Activated CD4-positive, alpha-beta memory T cell treated with anti-CD3 and anti-CD28 coated beads, Interleukin-2, amount 10 ng/mL, durations not matched to agents 7 days and 5 days (primary cell): ENCODE data around the gene MYBPHL. TPM values are rescaled to one million over a fixed set of nuclear protein-coding genes. Genes with fewer than 3 reads are reported as not detected.
A peak's percentile ranks its signal among the peaks of the same experiment; 100 is the strongest.

Source experiments
- CTCF ChIA-PET: fragments of 350-600 bp; sonication (Branson Sonifier 250); formaldehyde crosslinking; loops from one replicate; lab custom pipeline; 2021; ENCODE audit warnings: antibody characterized with exemption, inconsistent platforms; lab: Charles Lee
- POLR2A ChIA-PET: fragments of 350-600 bp; sonication (Branson Sonifier 250); formaldehyde crosslinking; loops from one replicate; lab custom pipeline; 2021; ENCODE audit warnings: antibody characterized with exemption; lab: Charles Lee
- DNase-seq: peaks from one replicate; pipeline ENCODE4 v3.0.0-alpha.2; 2020
- H3K27ac Mint-ChIP-seq: one replicate; pipeline ENCODE4 v1.8.0; 2021; ENCODE audit warnings: mild to moderate bottlenecking, mixed read lengths
- H3K27me3 Mint-ChIP-seq: one replicate; pipeline ENCODE4 v1.8.0; 2021; ENCODE audit warnings: mixed read lengths
- H3K36me3 Mint-ChIP-seq: one replicate; pipeline ENCODE4 v1.8.0; 2021; ENCODE audit warnings: low read depth, mixed read lengths
- H3K4me1 Mint-ChIP-seq: one replicate; pipeline ENCODE4 v1.8.0; 2021; ENCODE audit warnings: mixed read lengths
- H3K4me3 Mint-ChIP-seq: one replicate; pipeline ENCODE4 v1.8.0; 2021; ENCODE audit warnings: mild to moderate bottlenecking, mixed read lengths
- H3K9me3 Mint-ChIP-seq: one replicate; pipeline ENCODE4 v1.8.0; 2021; ENCODE audit warnings: mixed read lengths
- total RNA-seq, 2 experiments: library from RNA; stranded (reverse); gene quantifications; one replicate each; pipeline ENCODE4 v1.2.3, GENCODE V29; 2021

MYBPHL gene
- total RNA-seq, 2 experiments from 2014 or later = not detected

DNA sequence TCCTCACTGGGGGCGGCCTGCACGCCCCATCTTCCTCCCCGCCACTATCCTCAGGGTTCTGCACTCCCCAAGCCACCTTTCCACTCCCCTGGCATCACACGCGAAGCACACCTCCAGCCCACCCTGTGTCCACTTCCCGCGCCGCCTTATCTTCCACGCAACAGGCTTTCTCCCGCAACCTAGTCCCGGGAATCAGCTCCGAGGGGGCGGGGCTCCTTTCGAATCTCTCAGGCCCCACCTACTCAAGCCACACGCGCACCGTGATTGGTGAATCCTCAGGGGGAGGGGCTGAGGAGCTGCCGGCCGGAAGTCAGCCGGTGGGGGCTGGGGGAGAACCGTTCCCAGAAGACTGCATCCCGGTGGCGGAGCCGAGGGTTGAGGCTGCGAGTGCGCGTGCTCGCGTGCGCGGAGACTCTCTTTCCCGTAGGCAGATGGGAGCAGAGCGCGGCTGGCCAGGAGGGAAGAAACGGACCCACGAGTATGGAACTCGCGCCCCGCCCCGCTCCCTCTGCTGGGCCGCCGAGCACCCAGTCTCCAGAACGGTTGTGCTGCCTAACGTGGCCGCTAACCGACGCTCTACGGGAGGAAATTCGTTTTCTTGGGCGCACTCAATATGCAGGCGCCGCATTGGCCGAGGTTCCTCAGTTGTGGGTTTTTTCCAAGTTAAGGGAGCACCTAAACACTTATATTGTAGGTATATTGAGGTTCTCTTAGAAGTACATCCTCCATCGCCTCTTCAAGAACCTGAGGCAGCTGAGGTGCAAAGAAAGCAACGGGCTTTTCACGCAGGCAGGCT is 23.7 kb downstream of the MYBPHL start, which contains the start of gene PSRC1:
Gene PSRC1 (minus strand): TSS at position 194 of the 796 bp plus-strand sequence.
- Mint-ChIP-seq H3K36me3 (peaks cover 24% of the 10 kb centered on the region), H3K27ac (peak within 1 kb of the TSS; percentile 85), H3K4me3 (peak within 1 kb of the TSS; percentile 99), H3K4me1 (peaks cover 33% of the 10 kb centered on the region), H3K9me3 (no peaks in the 10 kb centered on the region), H3K27me3 (peaks cover 3% of the 10 kb centered on the region)
- CTCF ChIA-PET = interaction anchor here (0.6 to 3.0 kb wide), 15 partner anchors 10 to 357 kb away, joined by 3 to 31 read pairs (median 4); partner anchors contain the start of gene SORT1
- peak; percentile 92 for DNase-seq
- POLR2A ChIA-PET = interaction anchor here (0.7 to 2.9 kb wide), 15 partner anchors 9 to 266 kb away, joined by 3 to 27 read pairs (median 5); partner anchors contain the start of genes GNAI3, PSMA5, SARS1 and SORT1

DNA sequence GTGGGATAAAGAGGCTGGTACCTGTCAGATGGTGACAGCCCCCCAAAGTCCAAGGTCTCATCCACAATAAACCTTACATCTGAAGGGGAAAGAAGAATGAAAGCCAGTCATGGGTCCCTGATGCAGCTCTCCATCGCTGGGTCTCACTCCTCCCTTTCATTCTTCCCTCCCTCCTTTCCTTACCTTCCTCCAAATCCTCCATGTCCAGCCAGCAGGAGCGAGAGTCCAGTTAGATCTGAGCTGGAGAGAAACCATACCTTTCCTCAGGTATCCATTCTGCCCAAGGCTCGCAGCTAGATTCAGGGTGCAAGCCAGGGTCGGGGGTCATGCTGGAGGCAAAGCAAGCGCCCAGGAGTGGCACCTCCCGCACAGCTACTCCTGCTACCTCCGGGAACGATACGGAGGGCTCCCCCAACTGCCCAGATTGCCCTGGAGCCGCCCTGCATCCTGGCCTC is 24.3 kb downstream of the MYBPHL start:
- H3K4me3 Mint-ChIP-seq = peak overlapping the region; percentile 99
- CTCF ChIA-PET = interaction anchor here (0.6 to 3.0 kb wide), 14 partner anchors 10 to 358 kb away, joined by 3 to 31 read pairs (median 4); partner anchors contain the start of gene SORT1
- peak overlapping the region; percentile 85 for H3K27ac Mint-ChIP-seq
- H3K4me1 Mint-ChIP-seq = peaks cover 33% of the 10 kb centered on the region
- peaks cover 27% of the 10 kb centered on the region for H3K36me3 Mint-ChIP-seq
- no peak for DNase-seq
- peaks cover 3% of the 10 kb centered on the region for H3K27me3 Mint-ChIP-seq
- H3K9me3 Mint-ChIP-seq = no peaks in the 10 kb centered on the region
- POLR2A ChIA-PET = interaction anchor here (1.0 to 2.9 kb wide), 13 partner anchors 10 to 267 kb away, joined by 3 to 27 read pairs (median 5); partner anchors contain the start of genes GNAI3, PSMA5, SARS1 and SORT1

DNA sequence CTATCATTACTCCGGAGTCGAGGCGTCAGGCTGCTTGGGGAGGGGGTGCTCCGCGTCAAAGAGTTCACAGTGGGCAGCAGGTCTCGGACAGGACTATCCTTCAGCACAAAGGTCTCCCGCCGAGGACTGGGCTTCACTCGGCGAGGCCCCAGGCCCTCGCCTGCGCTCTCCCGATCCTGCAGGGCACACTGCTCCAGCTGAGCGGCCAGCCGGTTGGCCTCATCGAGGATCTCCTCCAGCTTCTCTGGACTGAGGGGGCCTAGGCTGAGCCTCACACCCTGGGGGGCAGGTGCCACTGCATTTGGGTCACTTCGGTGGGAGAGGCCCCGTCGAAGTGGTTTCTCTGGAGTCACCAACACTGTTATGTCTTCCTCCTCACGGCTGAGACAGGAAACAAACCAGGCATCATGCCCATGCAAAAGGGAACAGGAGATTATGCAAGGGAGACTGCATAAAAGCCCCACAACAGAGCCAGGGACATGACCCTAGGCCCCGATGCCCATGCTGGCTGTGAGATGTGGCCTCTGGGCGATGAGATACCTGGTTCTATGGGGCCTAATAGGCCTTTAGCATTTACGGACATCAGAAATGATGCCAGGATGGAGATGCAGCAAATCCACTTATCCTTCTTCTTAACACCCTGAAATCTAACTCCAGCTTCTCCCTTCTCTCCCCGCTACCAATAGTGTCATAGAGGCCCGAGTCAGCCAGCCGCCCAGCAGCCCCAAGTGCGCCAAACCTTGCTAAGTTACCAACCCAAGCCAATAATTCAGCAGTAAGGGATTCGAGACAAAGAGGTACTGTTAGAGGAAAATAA is 24.9 kb downstream of the MYBPHL start:
- DNase-seq = no peak
- Mint-ChIP-seq H3K27ac (peak overlapping the region; percentile 85), H3K4me1 (peaks cover 40% of the 10 kb centered on the region), H3K27me3 (peaks cover 2% of the 10 kb centered on the region), H3K4me3 (peak overlapping the region; percentile 99), H3K9me3 (no peaks in the 10 kb centered on the region), H3K36me3 (peaks cover 27% of the 10 kb centered on the region)
- CTCF ChIA-PET = interaction anchor here (1.0 to 3.0 kb wide), 8 partner anchors 18 to 251 kb away, joined by 3 to 31 read pairs (median 4); partner anchors contain the start of gene SORT1
- POLR2A ChIA-PET = interaction anchor here (1.3 to 2.9 kb wide), 7 partner anchors 29 to 267 kb away, joined by 3 to 27 read pairs (median 14); partner anchors contain the start of genes GNAI3, PSMA5, SARS1 and SORT1

DNA sequence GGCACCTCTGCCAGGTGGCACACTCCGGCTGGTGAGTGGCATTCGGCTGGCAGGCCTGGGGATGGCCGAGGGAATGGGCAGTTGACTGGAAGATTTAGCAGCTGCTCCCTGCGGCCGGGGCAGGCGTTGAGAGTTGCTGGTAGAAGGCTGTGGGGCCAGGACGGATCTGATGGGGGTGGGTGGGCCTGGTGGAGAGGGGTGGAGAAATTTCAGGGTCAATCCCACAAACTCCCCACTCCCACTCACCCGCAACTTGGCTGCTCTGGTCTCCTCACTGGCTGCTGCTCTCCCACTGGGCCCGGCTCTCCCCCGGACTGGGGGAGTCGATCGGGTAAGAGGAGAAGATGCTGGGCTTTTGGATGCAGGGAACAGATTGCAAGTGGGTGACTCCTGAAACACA is 25.9 kb downstream of the MYBPHL start:
- Mint-ChIP-seq H3K4me3 (peak overlapping the region; percentile 22), H3K36me3 (peaks cover 27% of the 10 kb centered on the region), H3K27ac (no peak overlapping the region), H3K27me3 (no peaks in the 10 kb centered on the region), H3K4me1 (peaks cover 40% of the 10 kb centered on the region), H3K9me3 (no peaks in the 10 kb centered on the region)
- no peak for DNase-seq
- ChIA-PET CTCF (interaction anchor here (1.4 to 3.0 kb wide), 2 partner anchors 69 to 118 kb away, joined by 3 to 31 read pairs; partner anchors contain the start of gene SORT1), POLR2A (no interaction called here)

DNA sequence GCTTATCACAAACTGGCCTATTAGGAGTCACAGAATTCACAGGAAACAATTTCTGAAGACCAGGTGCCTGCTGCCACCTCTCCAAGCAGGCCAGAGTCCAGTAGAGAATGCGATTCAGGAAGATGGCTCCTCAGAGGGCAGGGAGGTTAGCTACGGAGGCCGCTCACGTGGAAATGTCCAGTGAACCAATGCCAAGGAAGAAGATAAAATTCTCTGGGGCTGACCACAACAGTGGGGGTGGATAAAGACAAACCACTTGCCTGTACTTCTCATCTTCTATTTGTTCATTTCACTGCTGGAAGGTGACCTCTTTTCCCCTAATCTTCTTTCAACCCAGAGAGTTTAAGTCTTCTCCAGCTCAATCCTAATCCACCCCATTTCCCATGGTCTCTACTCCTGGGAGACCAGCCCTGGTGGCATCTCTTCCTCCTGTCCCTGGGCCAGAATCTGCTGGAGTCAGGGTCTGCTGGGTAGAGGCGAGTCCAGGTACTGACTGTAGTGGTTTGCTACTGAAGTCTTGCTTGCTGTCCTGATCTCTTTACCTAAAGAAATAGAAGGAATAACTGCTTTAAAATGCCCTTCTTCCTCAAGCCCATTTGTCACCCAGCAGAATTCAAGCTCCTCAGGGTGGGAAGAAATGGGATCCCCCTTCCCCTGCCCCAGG is 27.1 kb downstream of the MYBPHL start:
- Mint-ChIP-seq H3K27me3 (no peaks in the 10 kb centered on the region), H3K9me3 (no peaks in the 10 kb centered on the region), H3K4me1 (peaks cover 43% of the 10 kb centered on the region), H3K36me3 (peaks cover 27% of the 10 kb centered on the region), H3K27ac (no peak overlapping the region), H3K4me3 (no peak overlapping the region)
- POLR2A ChIA-PET = interaction anchor here (1.4 kb wide), 1 partner anchor 117 kb away, joined by 3 read pairs; no protein-coding TSS in a partner anchor
- DNase-seq = no peak
- CTCF ChIA-PET = interaction anchor here (1.0 to 5.3 kb wide), 5 partner anchors 70 to 251 kb away, joined by 3 to 144 read pairs (median 3); partner anchors contain the start of gene SORT1

DNA sequence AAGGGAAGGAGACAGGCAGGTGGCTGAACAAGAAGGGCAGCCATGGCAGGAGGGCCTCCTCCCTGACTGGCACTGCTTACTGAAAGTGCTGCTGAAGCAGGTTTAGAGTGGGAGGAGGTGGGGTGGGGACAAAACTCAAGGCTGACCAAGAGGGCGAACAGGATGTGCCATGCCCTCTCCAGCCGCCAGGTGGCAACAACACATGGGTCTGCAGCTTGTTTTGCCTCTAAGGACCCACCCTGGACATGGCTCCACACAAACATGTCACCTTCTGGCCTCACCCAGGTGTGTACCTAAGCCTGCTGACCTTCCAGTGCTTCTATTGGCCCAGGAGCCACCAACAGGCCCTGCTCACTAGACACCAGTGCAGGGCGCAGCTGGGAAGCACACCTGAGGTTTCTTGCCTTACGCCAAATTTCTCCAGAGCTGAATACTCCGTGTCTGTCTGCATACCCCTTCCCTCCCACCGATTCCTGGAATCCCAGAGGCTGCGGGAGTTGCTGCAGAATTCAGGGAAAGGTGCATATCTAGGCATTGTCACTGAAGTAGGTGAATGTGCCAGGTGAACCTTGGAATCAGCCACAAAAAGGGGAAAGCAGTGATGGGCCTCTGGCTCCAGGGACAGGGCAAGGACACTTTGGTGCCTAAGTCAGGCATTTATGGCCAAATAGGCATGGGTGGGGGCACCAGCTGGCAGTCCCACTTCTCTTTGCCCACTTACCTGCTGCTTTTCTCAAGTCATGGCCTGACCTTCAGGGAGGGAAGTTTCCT is 29.2 kb downstream of the MYBPHL start:
- ChIA-PET CTCF (interaction anchor here (1.0 to 5.3 kb wide), 17 partner anchors 8 to 707 kb away, joined by 3 to 144 read pairs (median 5); partner anchors contain the start of genes AHCYL1, PSMA5, SARS1 and SORT1), POLR2A (interaction anchor here (1.3 to 1.9 kb wide), 5 partner anchors 64 to 255 kb away, joined by 3 to 15 read pairs (median 5); partner anchors contain the start of genes SARS1 and SORT1)
- no peak overlapping the region for H3K4me3 Mint-ChIP-seq
- no peaks in the 10 kb centered on the region for H3K9me3 Mint-ChIP-seq
- H3K27me3 Mint-ChIP-seq = no peaks in the 10 kb centered on the region
- H3K36me3 Mint-ChIP-seq = peaks cover 24% of the 10 kb centered on the region
- H3K27ac Mint-ChIP-seq = peak overlapping the region; percentile 24
- H3K4me1 Mint-ChIP-seq = peaks cover 37% of the 10 kb centered on the region
- DNase-seq = peak; percentile 77

DNA sequence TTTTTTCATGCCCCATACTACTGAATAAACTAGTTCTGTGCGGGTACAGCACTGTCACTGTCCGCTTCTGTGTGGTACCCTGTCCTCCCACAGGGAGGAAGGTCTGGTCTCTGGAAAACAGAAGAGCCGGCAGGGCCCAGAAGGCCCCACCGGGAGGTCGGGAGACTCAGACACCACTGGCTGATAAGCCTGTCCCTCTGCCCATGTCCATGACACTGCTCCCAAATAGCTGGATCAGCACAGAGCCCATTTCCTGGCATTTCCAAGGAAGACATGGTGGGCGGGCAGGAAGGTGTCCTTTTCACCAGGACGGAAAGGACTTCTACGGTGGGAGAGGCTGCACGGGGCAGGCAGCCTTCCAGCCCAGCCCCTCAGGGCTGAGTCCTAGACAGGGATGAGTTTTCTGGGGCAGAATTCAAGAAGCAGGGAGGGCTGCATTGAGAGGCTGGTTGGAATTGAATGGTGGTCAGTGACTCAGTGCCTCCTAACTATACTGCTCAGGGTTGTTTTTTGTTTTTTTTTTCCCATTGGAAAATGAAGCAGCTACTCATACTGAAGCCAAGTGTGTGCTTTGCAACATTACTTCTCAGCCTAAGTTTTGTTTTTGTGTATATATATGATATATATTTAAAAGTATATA is 31.0 kb downstream of the MYBPHL start:
- POLR2A ChIA-PET = interaction anchor here (0.9 kb wide), 1 partner anchor 272 kb away, joined by 3 read pairs; the partner anchor contains the start of gene GNAI3
- H3K27me3 Mint-ChIP-seq = no peaks in the 10 kb centered on the region

DNA sequence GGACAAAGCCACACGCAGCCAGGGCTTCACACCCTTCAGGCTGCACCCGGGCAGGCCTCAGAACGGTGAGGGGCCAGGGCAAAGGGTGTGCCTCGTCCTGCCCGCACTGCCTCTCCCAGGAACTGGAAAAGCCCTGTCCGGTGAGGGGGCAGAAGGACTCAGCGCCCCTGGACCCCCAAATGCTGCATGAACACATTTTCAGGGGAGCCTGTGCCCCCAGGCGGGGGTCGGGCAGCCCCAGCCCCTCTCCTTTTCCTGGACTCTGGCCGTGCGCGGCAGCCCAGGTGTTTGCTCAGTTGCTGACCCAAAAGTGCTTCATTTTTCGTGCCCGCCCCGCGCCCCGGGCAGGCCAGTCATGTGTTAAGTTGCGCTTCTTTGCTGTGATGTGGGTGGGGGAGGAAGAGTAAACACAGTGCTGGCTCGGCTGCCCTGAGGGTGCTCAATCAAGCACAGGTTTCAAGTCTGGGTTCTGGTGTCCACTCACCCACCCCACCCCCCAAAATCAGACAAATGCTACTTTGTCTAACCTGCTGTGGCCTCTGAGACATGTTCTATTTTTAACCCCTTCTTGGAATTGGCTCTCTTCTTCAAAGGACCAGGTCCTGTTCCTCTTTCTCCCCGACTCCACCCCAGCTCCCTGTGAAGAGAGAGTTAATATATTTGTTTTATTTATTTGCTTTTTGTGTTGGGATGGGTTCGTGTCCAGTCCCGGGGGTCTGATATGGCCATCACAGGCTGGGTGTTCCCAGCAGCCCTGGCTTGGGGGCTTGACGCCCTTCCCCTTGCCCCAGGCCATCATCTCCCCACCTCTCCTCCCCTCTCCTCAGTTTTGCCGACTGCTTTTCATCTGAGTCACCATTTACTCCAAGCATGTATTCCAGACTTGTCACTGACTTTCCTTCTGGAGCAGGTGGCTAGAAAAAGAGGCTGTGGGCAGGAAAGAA is 32.0 kb downstream of the MYBPHL start:
- H3K27ac Mint-ChIP-seq = no peak overlapping the region
- ChIA-PET POLR2A (no interaction called here), CTCF (interaction anchor here (5.3 kb wide), 1 partner anchor 125 kb away, joined by 144 read pairs; the partner anchor contains the start of gene SORT1)
- peaks cover 11% of the 10 kb centered on the region for H3K36me3 Mint-ChIP-seq
- H3K4me3 Mint-ChIP-seq = no peak overlapping the region
- no peaks in the 10 kb centered on the region for H3K9me3 Mint-ChIP-seq
- no peaks in the 10 kb centered on the region for H3K27me3 Mint-ChIP-seq
- H3K4me1 Mint-ChIP-seq = peaks cover 20% of the 10 kb centered on the region
- DNase-seq = no peak

More for the DNA sequence above, 31.0 kb downstream of the MYBPHL start:
- Mint-ChIP-seq H3K9me3 (no peaks in the 10 kb centered on the region), H3K4me3 (no peak overlapping the region), H3K36me3 (peaks cover 18% of the 10 kb centered on the region), H3K4me1 (peaks cover 20% of the 10 kb centered on the region), H3K27ac (no peak overlapping the region)
- DNase-seq = no peak
- CTCF ChIA-PET = interaction anchor here (2.6 to 5.3 kb wide), 3 partner anchors 10 to 255 kb away, joined by 10 to 144 read pairs (median 57); partner anchors contain the start of gene SORT1

DNA sequence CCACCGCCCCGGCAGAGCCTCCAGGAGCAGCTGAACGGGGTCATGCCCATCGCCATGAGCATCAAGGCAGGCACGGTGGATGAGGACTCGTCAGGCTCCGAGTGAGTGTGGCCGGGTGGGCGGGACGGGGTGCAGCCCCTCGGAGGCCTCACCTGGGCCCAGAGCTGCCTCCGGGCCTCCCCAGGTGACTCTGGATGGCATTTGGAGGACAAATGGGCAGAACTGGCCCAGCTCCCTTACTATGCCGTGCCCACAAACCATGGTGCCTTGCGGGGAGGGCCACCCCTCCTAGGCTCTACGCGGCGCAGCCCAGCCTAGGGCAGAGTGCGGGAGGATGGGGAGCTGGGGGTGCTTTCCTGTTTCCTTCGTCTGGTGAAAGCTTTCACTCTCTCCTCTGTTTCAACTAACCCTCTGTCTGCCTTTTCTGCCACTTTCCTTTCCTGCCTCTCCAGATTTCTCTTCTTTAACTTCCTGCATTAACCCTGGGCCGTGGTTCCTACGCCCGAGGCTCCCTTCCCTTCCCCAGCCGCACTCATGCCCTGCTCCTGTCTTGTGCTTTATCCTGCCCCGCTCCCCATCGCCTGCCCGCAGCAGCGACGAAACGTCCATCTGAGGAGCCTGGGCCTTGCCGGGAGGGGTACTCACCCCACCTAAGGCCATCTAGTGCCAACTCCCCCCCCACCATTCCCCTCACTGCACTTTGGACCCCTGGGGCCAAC is 33.1 kb downstream of the MYBPHL start:
- no peaks in the 10 kb centered on the region for H3K9me3 Mint-ChIP-seq
- H3K4me3 Mint-ChIP-seq = no peak overlapping the region
- ChIA-PET CTCF (no interaction called here), POLR2A (no interaction called here)
- H3K27me3 Mint-ChIP-seq = no peaks in the 10 kb centered on the region
- peaks cover 20% of the 10 kb centered on the region for H3K4me1 Mint-ChIP-seq
- no peak overlapping the region for H3K27ac Mint-ChIP-seq
- no peak for DNase-seq
- peaks cover 4% of the 10 kb centered on the region for H3K36me3 Mint-ChIP-seq
